Astrocyte (in vitro differentiated cells and primary cell): Measurements from ENCODE around the gene KLHDC10. TPM values are rescaled to one million over a fixed set of nuclear protein-coding genes. Genes with fewer than 3 reads are reported as not detected.

Source experiments
- DNase-seq: peaks from one replicate; pipeline ENCODE4 v3.0.0-alpha.2; 2010; ENCODE audit warnings: low read depth
- FAIRE-seq: peaks from 2 replicates; lab custom pipeline; 2011; peaks lifted over from hg19 to GRCh38; lab: Jason Lieb, UNC
- H2AFZ ChIP-seq: 2 replicates; pipeline ENCODE4 v1.6.0; 2012; ENCODE audit warnings: low read depth, low read length, inconsistent platforms
- H3K27ac ChIP-seq: 2 replicates; pipeline ENCODE4 v1.5.1; 2011; ENCODE audit warnings: low read depth, low read length, inconsistent platforms
- H3K27me3 ChIP-seq: 2 replicates; pipeline ENCODE4 v1.6.0; 2011; ENCODE audit warnings: low read length, inconsistent platforms; ENCODE audit not compliant: insufficient read depth
- H3K36me3 ChIP-seq: 2 replicates; pipeline ENCODE4 v1.5.1; 2011; ENCODE audit warnings: low read length, inconsistent platforms; ENCODE audit not compliant: insufficient read depth
- H3K4me1 ChIP-seq: 2 replicates; pipeline ENCODE4 v1.5.1; 2011; ENCODE audit warnings: low read length, inconsistent platforms; ENCODE audit not compliant: insufficient read depth
- H3K4me2 ChIP-seq: 2 replicates; pipeline ENCODE4 v1.6.0; 2012; ENCODE audit warnings: low read length, inconsistent platforms
- H3K4me3 ChIP-seq: 2 replicates; pipeline ENCODE4 v1.5.1; 2011; ENCODE audit warnings: low read depth, mild to moderate bottlenecking, low read length, inconsistent platforms; ENCODE audit not compliant: insufficient read depth
- H3K79me2 ChIP-seq: 2 replicates; pipeline ENCODE4 v1.6.0; 2012; ENCODE audit warnings: mild to moderate bottlenecking, low read length, inconsistent platforms; ENCODE audit not compliant: insufficient read depth
- H3K9ac ChIP-seq: 2 replicates; pipeline ENCODE4 v1.6.0; 2012; ENCODE audit warnings: mild to moderate bottlenecking, low read length, inconsistent platforms
- H3K9me3 ChIP-seq: 2 replicates; pipeline ENCODE4 v1.5.1; 2012; ENCODE audit warnings: low read depth, mild to moderate bottlenecking, low read length, inconsistent platforms; ENCODE audit not compliant: insufficient read depth
- H4K20me1 ChIP-seq: 2 replicates; pipeline ENCODE4 v1.6.0; 2012; ENCODE audit warnings: low read length, inconsistent platforms; ENCODE audit not compliant: insufficient read depth
- H3K27ac Mint-ChIP-seq: one replicate; pipeline ENCODE4 v1.8.0; 2021; ENCODE audit warnings: mild to moderate bottlenecking, mixed read lengths; ENCODE audit not compliant: unreplicated experiment
- H3K27me3 Mint-ChIP-seq: one replicate; pipeline ENCODE4 v1.8.0; 2021; ENCODE audit warnings: low read depth, mixed read lengths; ENCODE audit not compliant: unreplicated experiment
- H3K36me3 Mint-ChIP-seq: one replicate; pipeline ENCODE4 v1.8.0; 2021; ENCODE audit warnings: low read depth, mixed read lengths; ENCODE audit not compliant: unreplicated experiment
- H3K4me1 Mint-ChIP-seq: one replicate; pipeline ENCODE4 v1.8.0; 2021; ENCODE audit warnings: low read depth, mixed read lengths; ENCODE audit not compliant: unreplicated experiment
- H3K4me3 Mint-ChIP-seq: one replicate; pipeline ENCODE4 v1.8.0; 2021; ENCODE audit warnings: mild to moderate bottlenecking, moderate library complexity, mixed read lengths; ENCODE audit not compliant: unreplicated experiment
- H3K9me3 Mint-ChIP-seq: one replicate; pipeline ENCODE4 v1.8.0; 2021; ENCODE audit warnings: mild to moderate bottlenecking, mixed read lengths; ENCODE audit not compliant: unreplicated experiment
- EZH2 ChIP-seq: IDR thresholded peaks from 2 replicates; pipeline ENCODE4 v1.6.1; 2012; ENCODE audit warnings: mild to moderate bottlenecking, low read length, inconsistent platforms; ENCODE audit not compliant: insufficient read depth
- total RNA-seq: library from RNA; stranded (reverse); gene quantifications from 2 replicates; pipeline ENCODE4 v1.2.1, GENCODE V29; 2021
- TF ChIP-seq, protein P1 (sequence below): IDR thresholded peaks from 2 replicates; pipeline ENCODE4 v1.5.1; 2011; ENCODE audit warnings: low read depth, mild to moderate bottlenecking, inconsistent platforms, low read length, moderate library complexity; ENCODE audit not compliant: insufficient read depth

Gene KLHDC10
- total RNA-seq, 1 donor from 2014 or later, result 33.2 TPM

DNA sequence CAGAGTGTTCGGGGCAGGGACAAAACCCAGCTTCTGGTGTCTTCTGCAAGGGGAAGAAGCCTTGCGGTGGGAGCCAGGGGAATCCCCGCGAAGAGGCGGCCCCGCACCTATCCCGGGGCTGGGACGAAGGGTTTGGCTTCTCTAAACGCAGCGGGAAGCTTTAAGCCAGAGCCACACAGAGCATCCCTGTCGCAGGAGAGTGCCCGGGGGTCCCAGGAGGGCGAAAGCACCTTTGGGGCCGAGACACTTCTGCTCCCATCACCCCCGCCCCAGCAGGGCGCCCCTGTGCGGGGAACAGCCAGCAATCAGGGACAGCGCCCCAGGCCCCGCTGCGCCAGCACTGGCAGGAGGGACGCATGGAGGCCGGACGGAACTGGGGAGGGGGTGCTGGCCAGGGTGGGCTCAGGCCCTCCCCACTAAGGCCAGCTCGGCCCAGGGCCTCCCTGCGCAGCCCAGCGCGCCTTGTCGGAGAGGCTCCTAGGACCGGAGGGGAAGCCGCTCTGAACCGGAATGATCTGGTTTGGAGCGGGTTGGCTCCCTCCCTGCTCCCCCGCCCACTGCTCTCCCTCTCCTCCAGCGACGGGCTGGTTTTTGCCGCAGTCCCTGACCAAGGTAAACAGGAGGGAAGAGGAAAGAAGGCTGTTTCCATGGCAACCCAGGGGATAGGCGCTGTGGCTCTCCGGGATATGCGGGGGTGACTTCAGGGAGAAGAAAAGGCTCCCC lies 71.0 kb downstream of the KLHDC10 start:
- H3K27ac Mint-ChIP-seq, result peak overlapping the region; percentile 75
- Histone ChIP-seq H3K79me2 (no peaks in the 10 kb centered on the region), H3K4me2 (peak overlapping the region; percentile 84), H3K9ac (peak overlapping the region; percentile 84), H3K4me1 (peaks cover 31% of the 10 kb centered on the region), H3K27ac (peak overlapping the region; percentile 77), H3K9me3 (no peaks in the 10 kb centered on the region), H4K20me1 (no peaks in the 10 kb centered on the region), H3K4me3 (peak overlapping the region; percentile 25), H3K36me3 (no peaks in the 10 kb centered on the region), H2AFZ (peak overlapping the region; percentile 93), H3K27me3 (no peaks in the 10 kb centered on the region)
- DNase-seq (peak; percentile 73), FAIRE-seq (no peak)
- peaks cover 16% of the 10 kb centered on the region for H3K36me3 Mint-ChIP-seq
- peak overlapping the region; percentile 27 for H3K4me3 Mint-ChIP-seq
- peaks cover 41% of the 10 kb centered on the region for H3K4me1 Mint-ChIP-seq
- no peaks in the 10 kb centered on the region for H3K9me3 Mint-ChIP-seq
- no peaks in the 10 kb centered on the region for H3K27me3 Mint-ChIP-seq
- TF ChIP-seq EZH2, result no peak
- TF ChIP-seq, protein P1, sequence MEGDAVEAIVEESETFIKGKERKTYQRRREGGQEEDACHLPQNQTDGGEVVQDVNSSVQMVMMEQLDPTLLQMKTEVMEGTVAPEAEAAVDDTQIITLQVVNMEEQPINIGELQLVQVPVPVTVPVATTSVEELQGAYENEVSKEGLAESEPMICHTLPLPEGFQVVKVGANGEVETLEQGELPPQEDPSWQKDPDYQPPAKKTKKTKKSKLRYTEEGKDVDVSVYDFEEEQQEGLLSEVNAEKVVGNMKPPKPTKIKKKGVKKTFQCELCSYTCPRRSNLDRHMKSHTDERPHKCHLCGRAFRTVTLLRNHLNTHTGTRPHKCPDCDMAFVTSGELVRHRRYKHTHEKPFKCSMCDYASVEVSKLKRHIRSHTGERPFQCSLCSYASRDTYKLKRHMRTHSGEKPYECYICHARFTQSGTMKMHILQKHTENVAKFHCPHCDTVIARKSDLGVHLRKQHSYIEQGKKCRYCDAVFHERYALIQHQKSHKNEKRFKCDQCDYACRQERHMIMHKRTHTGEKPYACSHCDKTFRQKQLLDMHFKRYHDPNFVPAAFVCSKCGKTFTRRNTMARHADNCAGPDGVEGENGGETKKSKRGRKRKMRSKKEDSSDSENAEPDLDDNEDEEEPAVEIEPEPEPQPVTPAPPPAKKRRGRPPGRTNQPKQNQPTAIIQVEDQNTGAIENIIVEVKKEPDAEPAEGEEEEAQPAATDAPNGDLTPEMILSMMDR, result no peak

DNA sequence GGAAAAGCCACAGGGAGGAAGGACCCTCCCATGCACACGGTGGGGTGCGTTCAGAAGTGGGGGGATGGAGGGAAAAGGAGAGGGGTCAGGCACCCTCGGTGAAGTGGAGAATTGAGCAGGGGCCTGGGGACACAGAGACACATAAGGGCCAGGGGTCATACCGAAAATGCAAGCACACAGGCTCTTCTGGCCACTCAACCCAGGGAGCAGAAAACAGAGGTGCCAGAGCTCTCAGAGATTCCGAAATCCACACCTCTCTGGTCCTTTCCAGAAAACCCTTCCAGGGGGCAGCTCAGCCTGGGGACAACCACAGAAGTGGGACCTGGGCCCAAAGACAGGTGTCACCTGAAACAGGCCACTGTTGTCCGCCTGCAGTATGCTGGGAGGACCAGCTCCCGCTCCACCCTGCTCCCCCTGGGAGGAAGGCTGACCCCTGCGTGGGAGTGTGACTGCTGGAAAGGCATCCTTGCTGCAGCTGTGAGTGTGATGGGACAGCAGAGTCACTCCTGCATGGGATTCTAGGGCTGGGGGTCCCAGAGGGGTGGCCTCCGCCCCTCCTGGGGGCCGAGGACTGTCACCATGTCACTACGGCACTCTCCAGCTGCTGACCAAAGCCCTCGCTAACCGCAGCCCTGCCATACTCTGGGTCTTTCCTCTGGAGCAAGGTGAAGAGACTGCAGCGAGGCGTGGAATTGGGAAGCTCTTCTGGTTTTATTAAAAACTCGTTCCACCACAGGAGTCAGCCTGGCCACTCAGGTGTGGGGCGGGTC lies 71.7 kb downstream of the KLHDC10 start:
- Mint-ChIP-seq H3K4me1 (peaks cover 39% of the 10 kb centered on the region), H3K4me3 (peak overlapping the region; percentile 27), H3K27ac (peak overlapping the region; percentile 75), H3K27me3 (no peaks in the 10 kb centered on the region), H3K9me3 (no peaks in the 10 kb centered on the region), H3K36me3 (peaks cover 16% of the 10 kb centered on the region)
- Histone ChIP-seq H3K9me3 (no peaks in the 10 kb centered on the region), H3K4me3 (peak overlapping the region; percentile 25), H3K36me3 (no peaks in the 10 kb centered on the region), H3K9ac (peak overlapping the region; percentile 84), H3K27me3 (no peaks in the 10 kb centered on the region), H3K79me2 (no peaks in the 10 kb centered on the region), H4K20me1 (no peaks in the 10 kb centered on the region), H3K4me2 (peak overlapping the region; percentile 84), H3K27ac (peak overlapping the region; percentile 77), H3K4me1 (peaks cover 31% of the 10 kb centered on the region), H2AFZ (peak overlapping the region; percentile 93)
- DNase-seq, result no peak
- TF ChIP-seq EZH2, result no peak
- TF ChIP-seq, protein P1, result no peak
- FAIRE-seq, result no peak
